HepG2 (cell line): ENCODE results near the gene RIOK3. TPM values are rescaled to one million over a fixed set of nuclear protein-coding genes. Genes with fewer than 3 reads are reported as not detected.

ENCODE experiments used
- ATAC-seq: fragments of 200-7000 bp; cut with Tn5 transposase; 3 replicates; pipeline ENCODE4 v1.9.1; 2020; ENCODE audit warnings: mild to moderate bottlenecking, moderate library complexity
- BruUV-seq: library from RNA; stranded (reverse); fragments of 400-500 nt; replicated peaks from 2 replicates; lab custom pipeline; 2021; lab: Mats Ljungman, UMichigan
- CTCF ChIA-PET: fragments of 300-600 bp; formaldehyde crosslinking; extraction: SDS; loops from one replicate; lab custom pipeline; 2021; ENCODE audit warnings: low total read pairs, inconsistent platforms, low intra/inter-chr PET ratio; lab: Yijun Ruan, JAX
- POLR2A ChIA-PET: fragments of 350-600 bp; sonication (Branson Sonifier 250); formaldehyde crosslinking; loops from one replicate; lab custom pipeline; 2020; ENCODE audit warnings: antibody characterized with exemption, inconsistent platforms; lab: Yijun Ruan, JAX
- DNase-seq: peaks from one replicate; pipeline ENCODE4 v3.0.0-alpha.2; 2015; ENCODE audit warnings: low spot score
- FAIRE-seq: peaks from 3 replicates; lab custom pipeline; 2011; peaks lifted over from hg19 to GRCh38; lab: Jason Lieb, UNC
- H2AFZ ChIP-seq: one replicate; pipeline ENCODE4 v1.6.1; 2011; ENCODE audit warnings: low read length, inconsistent platforms
- H3K27ac ChIP-seq: fragments of 300-600 bp; 3 replicates; pipeline ENCODE4 v1.8.0; 2011; ENCODE audit warnings: mixed run types, mild to moderate bottlenecking, mixed read lengths, low read length, inconsistent platforms; ENCODE audit not compliant: insufficient read depth; ENCODE audit errors: extremely low read length
- H3K27me3 ChIP-seq, 2 experiments: fragments of 200-600 bp in 1 of 2; 2 replicates in 1 of 2; 3 replicates in 1 of 2; pipeline versions ENCODE4 v1.6.0 to v1.8.0; 2011; ENCODE audit warnings: low read length in 2 of 2, mild to moderate bottlenecking in 2 of 2, moderate library complexity in 2 of 2, inconsistent platforms in 1 of 2; ENCODE audit not compliant: insufficient read depth in 2 of 2, control insufficient read depth in 1 of 2
- H3K36me3 ChIP-seq, 2 experiments: fragments of 200-600 bp in 1 of 2; replicated peaks in 1 of 2; 2 replicates in 1 of 2; 3 replicates in 1 of 2; pipeline versions ENCODE4 v1.5.1 to v1.8.0; 2011; ENCODE audit warnings: low read length in 2 of 2, inconsistent platforms in 1 of 2; ENCODE audit not compliant: insufficient read depth in 2 of 2, control insufficient read depth in 1 of 2
- H3K4me1 ChIP-seq: 2 replicates; pipeline ENCODE4 v1.5.1; 2012; ENCODE audit warnings: low read length, inconsistent platforms; ENCODE audit not compliant: insufficient read depth
- H3K4me2 ChIP-seq: 2 replicates; pipeline ENCODE4 v1.6.0; 2011; ENCODE audit warnings: low read depth, low read length, inconsistent platforms
- H3K4me3 ChIP-seq, 3 experiments: fragments of 200-600 bp in 1 of 3; sonication (generic), shearing (Covaris generic) in 1 of 3; replicated peaks in 1 of 3; 2 replicates each; pipeline ENCODE4 v1.5.1; 2011 to 2016; ENCODE audit warnings: low read length in 3 of 3, inconsistent platforms in 2 of 3, low read depth in 2 of 3, mild to moderate bottlenecking in 2 of 3, control low read depth in 1 of 3, mixed read lengths in 1 of 3; ENCODE audit not compliant: insufficient read depth in 1 of 3
- H3K79me2 ChIP-seq: one replicate; pipeline ENCODE4 v1.6.1; 2011; ENCODE audit warnings: low read length, inconsistent platforms; ENCODE audit not compliant: insufficient read depth
- H3K9ac ChIP-seq: 2 replicates; pipeline ENCODE4 v1.6.0; 2011; ENCODE audit warnings: mild to moderate bottlenecking, low read depth, low read length, inconsistent platforms; ENCODE audit not compliant: insufficient read depth
- H3K9me3 ChIP-seq: 2 replicates; pipeline ENCODE4 v1.5.1; 2012; ENCODE audit warnings: mild to moderate bottlenecking, low read length
- H4K20me1 ChIP-seq: 2 replicates; pipeline ENCODE4 v1.6.0; 2011; ENCODE audit warnings: inconsistent platforms, mild to moderate bottlenecking, low read length, moderate library complexity; ENCODE audit not compliant: insufficient read depth
- FOXC1 ChIP-seq: sonication (generic); formaldehyde crosslinking; IDR thresholded peaks from 2 replicates; pipeline ENCODE4 v1.8.0; 2022; ENCODE audit warnings: mild to moderate bottlenecking, missing genetic modification reagents, borderline replicate concordance
- MXD4 ChIP-seq: IDR thresholded peaks from 2 replicates; pipeline ENCODE4 v1.6.1; 2016; ENCODE audit warnings: mild to moderate bottlenecking, missing biosample characterization, missing genetic modification reagents
- SAP130 ChIP-seq: IDR thresholded peaks from 2 replicates; pipeline ENCODE4 v1.6.1; 2016; ENCODE audit warnings: low read depth
- SMAD3 ChIP-seq: sonication (generic); formaldehyde crosslinking; IDR thresholded peaks from 2 replicates; pipeline ENCODE4 v1.4.0; 2020; ENCODE audit warnings: missing genetic modification reagents
- SMC3 ChIP-seq: IDR thresholded peaks from 2 replicates; pipeline ENCODE4 v1.6.1; 2011; ENCODE audit warnings: low read length, improper control_type of control experiment
- STAG1 ChIP-seq: sonication (generic); formaldehyde crosslinking; IDR thresholded peaks from 2 replicates; pipeline ENCODE4 v1.4.0; 2020; ENCODE audit warnings: missing genetic modification reagents
- ZNF33A ChIP-seq: sonication (generic); formaldehyde crosslinking; IDR thresholded peaks from 2 replicates; pipeline ENCODE4 v1.5.1; 2020; ENCODE audit warnings: missing genetic modification reagents, mild to moderate bottlenecking, moderate library complexity, borderline replicate concordance
- ZNF501 ChIP-seq: sonication (generic); formaldehyde crosslinking; IDR thresholded peaks from 2 replicates; pipeline ENCODE4 v1.5.1; 2020; ENCODE audit warnings: mild to moderate bottlenecking, moderate library complexity, missing genetic modification reagents
- WGBS: methylation state at CpG from one replicate; pipeline ENCODE4 v1.1.6; 2017; ENCODE audit warnings: low lambda C conversion rate; 5-methylcytosine and 5-hydroxymethylcytosine counted together
- in situ Hi-C: cut with HindIII; loops from 2 replicates; pipeline ENCODE4 v1.10.0; 2017; ENCODE audit warnings: low pct_unique_long_range_greater_than_20kb; ENCODE audit not compliant: extremely low pct_ligation_motif_present
- intact Hi-C: fragments of 100-400 bp; cut with micrococcal nuclease; formaldehyde crosslinking; loops from one replicate; pipeline ENCODE4 v1.10.0; 2022; ENCODE audit not compliant: unreplicated experiment
- polyA plus RNA-seq, 8 experiments: library from polyadenylated mRNA; depleted of rRNA in 3 of 8; stranded (reverse) in 7 of 8; unstranded in 1 of 8; fragments of >200 nt; fragmentation: Illumina TruSeq in 4 of 8; extraction: Trizol in 4 of 8; gene quantifications; 2 replicates each; pipeline versions ENCODE4 v1.2.1 to v1.2.3, GENCODE V29; 2011 to 2016; ENCODE audit warnings: low read depth in 4 of 8, missing spikeins in 1 of 8, mixed read lengths in 1 of 8; ENCODE audit not compliant: insufficient read depth in 1 of 8
- total RNA-seq, 5 experiments: library from RNA; depleted of rRNA; stranded (reverse); fragments of >200 nt; fragmentation: Illumina TruSeq; extraction: Trizol; gene quantifications; 2 replicates each; pipeline ENCODE4 v1.2.3, GENCODE V29; 2016; ENCODE audit warnings: low read depth in 1 of 5
- TF ChIP-seq, protein P1 (sequence below): sonication (generic); formaldehyde crosslinking; IDR thresholded peaks from 2 replicates; pipeline ENCODE4 v1.5.0; 2020; ENCODE audit warnings: mild to moderate bottlenecking, missing genetic modification reagents, moderate library complexity

Gene RIOK3
- total and polyA plus RNA-seq, 2 of the 13 experiments (the other 11 are each of a cell fraction or from before 2014, with no cell fraction given) = 26.7 to 36.0 TPM

DNA sequence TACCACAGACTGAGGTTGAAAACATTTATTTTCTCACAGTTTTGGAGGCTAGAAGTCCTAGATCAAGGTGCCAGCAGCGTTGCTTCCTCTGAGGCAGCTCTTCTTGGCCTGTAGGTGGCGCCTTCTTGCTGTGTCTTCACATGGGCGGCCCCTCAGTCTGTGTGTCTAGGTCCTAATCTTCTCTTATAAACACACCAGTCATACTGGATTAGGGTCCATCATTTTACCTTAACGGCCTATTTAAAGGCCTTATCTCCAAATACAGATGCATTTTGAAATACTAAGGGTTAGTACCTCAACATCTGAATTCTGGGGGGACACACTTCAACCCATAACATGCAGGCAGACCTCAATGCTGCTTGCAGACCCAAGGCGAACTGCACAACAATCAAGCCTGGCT, 45.8 kb downstream of the RIOK3 start:
- peak; percentile 49 for ATAC-seq
- 10% methylated on average over 5 of the region's 5 CpGs for WGBS

More for the DNA sequence above, 45.8 kb downstream of the RIOK3 start:
- no peaks in the 10 kb centered on the region for H3K27me3 ChIP-seq
- CTCF ChIA-PET = interaction anchor here (0.7 to 1.6 kb wide), 2 partner anchors 204 to 313 kb away, joined by 4 to 6 read pairs; no protein-coding TSS in a partner anchor
- H3K36me3 ChIP-seq = no peaks in the 10 kb centered on the region
- H3K4me1 ChIP-seq = peaks cover 24% of the 10 kb centered on the region
- in situ Hi-C loops = no loop called here
- FAIRE-seq = peak; percentile 51
- no peak overlapping the region for H3K27ac ChIP-seq
- H3K4me3 ChIP-seq = no peak overlapping the region
- no TSS peak for BruUV-seq
- intact Hi-C loops = loop anchor here (5.0 kb wide), 1 partner anchor 313 kb away; no protein-coding TSS in a partner anchor
- TF ChIP-seq SAP130 (CRISPR knock-in tag) = peak; percentile 31; the same call in 1 of the 2 replicates
- peak; percentile 67; the same call in 1 of the 2 replicates for TF ChIP-seq SMC3
- TF ChIP-seq, protein P1, sequence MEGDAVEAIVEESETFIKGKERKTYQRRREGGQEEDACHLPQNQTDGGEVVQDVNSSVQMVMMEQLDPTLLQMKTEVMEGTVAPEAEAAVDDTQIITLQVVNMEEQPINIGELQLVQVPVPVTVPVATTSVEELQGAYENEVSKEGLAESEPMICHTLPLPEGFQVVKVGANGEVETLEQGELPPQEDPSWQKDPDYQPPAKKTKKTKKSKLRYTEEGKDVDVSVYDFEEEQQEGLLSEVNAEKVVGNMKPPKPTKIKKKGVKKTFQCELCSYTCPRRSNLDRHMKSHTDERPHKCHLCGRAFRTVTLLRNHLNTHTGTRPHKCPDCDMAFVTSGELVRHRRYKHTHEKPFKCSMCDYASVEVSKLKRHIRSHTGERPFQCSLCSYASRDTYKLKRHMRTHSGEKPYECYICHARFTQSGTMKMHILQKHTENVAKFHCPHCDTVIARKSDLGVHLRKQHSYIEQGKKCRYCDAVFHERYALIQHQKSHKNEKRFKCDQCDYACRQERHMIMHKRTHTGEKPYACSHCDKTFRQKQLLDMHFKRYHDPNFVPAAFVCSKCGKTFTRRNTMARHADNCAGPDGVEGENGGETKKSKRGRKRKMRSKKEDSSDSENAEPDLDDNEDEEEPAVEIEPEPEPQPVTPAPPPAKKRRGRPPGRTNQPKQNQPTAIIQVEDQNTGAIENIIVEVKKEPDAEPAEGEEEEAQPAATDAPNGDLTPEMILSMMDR (CRISPR knock-in tag) = peak; percentile 88
- TF ChIP-seq STAG1 (CRISPR knock-in tag) = peak; percentile 80
- 0 out of 2 replicates have a peak, but pooled peaks have one; percentile 44 for TF ChIP-seq FOXC1
- no peak for TF ChIP-seq ZNF33A (CRISPR knock-in tag)
- TF ChIP-seq SMAD3 (CRISPR knock-in tag) = 0 out of 2 replicates have a peak, but pooled peaks have one; percentile 21
- TF ChIP-seq ZNF501 (CRISPR knock-in tag) = peak; percentile 34; the same call in 1 of the 2 replicates
- no peak for TF ChIP-seq MXD4 (CRISPR knock-in tag)
- peak; percentile 62 for DNase-seq
- H3K9ac ChIP-seq = no peak overlapping the region
- H3K4me2 ChIP-seq = peak overlapping the region; percentile 36
- H3K9me3 ChIP-seq = no peaks in the 10 kb centered on the region
- H2AFZ ChIP-seq = no peak overlapping the region
- peaks cover under 1% of the 10 kb centered on the region for H3K79me2 ChIP-seq
- no peaks in the 10 kb centered on the region for H4K20me1 ChIP-seq
- POLR2A ChIA-PET = interaction anchor here (0.9 to 1.0 kb wide), 2 partner anchors 11 to 38 kb away, joined by 3 to 4 read pairs; no protein-coding TSS in a partner anchor
